ENCODE results near the gene TMED4. TPM values are rescaled to one million over a fixed set of nuclear protein-coding genes. Genes with fewer than 3 reads are reported as not detected.

TMED4 gene
- total and polyA plus RNA-seq, 10 of the 15 experiments (the other 5 are each of a cell fraction or from before 2014, with no cell fraction given), result 20.8 to 71.3 (median 51.0) TPM

- ChIA-PET RAD21 (ENCODE audit: unreplicated experiment) (no interaction called here), SMC1A (ENCODE audit: uncharacterized antibody, unreplicated experiment) (no interaction called here), CTCF (no interaction called here), POLR2A (no interaction called here)
- Histone ChIP-seq H3K4me1 (ENCODE audit: control insufficient read depth, insufficient read depth, low read length) (no peaks in the 10 kb centered on the region), H4K20me1 (ENCODE audit: control insufficient read depth, insufficient read depth) (no peaks in the 10 kb centered on the region), H3K79me2 (ENCODE audit: control insufficient read depth, insufficient read depth, low read length) (no peaks in the 10 kb centered on the region), H3K36me3 (ENCODE audit: control insufficient read depth in 2 of 2, insufficient read depth in 2 of 2, low read length in 1 of 2) (no peaks in the 10 kb centered on the region), H3K27ac (ENCODE audit: control insufficient read depth, insufficient read depth) (no peak overlapping the region), H3K9ac (ENCODE audit: control insufficient read depth, insufficient read depth, low read length) (no peak overlapping the region), H2AFZ (ENCODE audit: control insufficient read depth, low read depth, low read length) (no peak overlapping the region), H3K4me3 (no peak overlapping the region), H3K9me3 (replicated peaks; ENCODE audit: control insufficient read depth, insufficient read depth, low read length) (no peaks in the 10 kb centered on the region), H3K4me2 (ENCODE audit: control insufficient read depth, insufficient read depth) (no peak overlapping the region), H3K27me3 (replicated peaks in 1 of 2; ENCODE audit: control insufficient read depth in 2 of 2, insufficient read depth in 2 of 2, low read length in 1 of 2) (no peaks in the 10 kb centered on the region)
- no peak for TF ChIP-seq GATAD2B (conservative IDR thresholded peaks at IDR 0.05; ENCODE audit: low read depth)
- no peak for TF ChIP-seq TARDBP (IDR thresholded peaks at IDR 0.05; ENCODE audit: borderline replicate concordance)
- TF ChIP-seq STAT3 (IDR thresholded peaks at IDR 0.05; ENCODE audit: low read depth, low read length), result no peak
- TF ChIP-seq LARP7 (IDR thresholded peaks at IDR 0.05), result no peak
- no peak for TF ChIP-seq TCF7 (IDR thresholded peaks at IDR 0.05; ENCODE audit: borderline replicate concordance)
- TF ChIP-seq BCL3 (IDR thresholded peaks at IDR 0.05; ENCODE audit: borderline replicate concordance, insufficient read depth, low read depth, low read length, poor library complexity, severe bottlenecking), result no peak
- no TSS peak for BruUV-seq (replicated peaks)
- intact Hi-C loops (cut with micrococcal nuclease; ENCODE audit: unreplicated experiment), result no loop called here
- in situ Hi-C loops (cut with MboI), result no loop called here
- WGBS (ENCODE audit: insufficient coverage, insufficient replicate concordance, low lambda C conversion rate, missing lambda C conversion rate), result 40% methylated on average over 2 of the region's 2 CpGs
- DNase-seq (ENCODE audit: low read depth, low spot score) (no peak), ATAC-seq (no peak), FAIRE-seq (no peak)
Measured at GRCh38 chr7:44557485-44557884, 24.5 kb downstream of the TMED4 start.

- H3K4me1 ChIP-seq (ENCODE audit: control insufficient read depth, insufficient read depth, low read length), result no peaks in the 10 kb centered on the region
- ATAC-seq (no peak), DNase-seq (ENCODE audit: low read depth, low spot score) (no peak), FAIRE-seq (no peak)
- no peak overlapping the region for H3K4me3 ChIP-seq
- no TSS peak for BruUV-seq (replicated peaks)
- no peaks in the 10 kb centered on the region for H4K20me1 ChIP-seq (ENCODE audit: control insufficient read depth, insufficient read depth)
- H2AFZ ChIP-seq (ENCODE audit: control insufficient read depth, low read depth, low read length), result no peak overlapping the region
- in situ Hi-C loops (cut with MboI) (no loop called here), intact Hi-C loops (cut with micrococcal nuclease; ENCODE audit: unreplicated experiment) (no loop called here)
- no peaks in the 10 kb centered on the region for H3K9me3 ChIP-seq (replicated peaks; ENCODE audit: control insufficient read depth, insufficient read depth, low read length)
- H3K4me2 ChIP-seq (ENCODE audit: control insufficient read depth, insufficient read depth), result no peak overlapping the region
- no peaks in the 10 kb centered on the region for H3K36me3 ChIP-seq (ENCODE audit: control insufficient read depth in 2 of 2, insufficient read depth in 2 of 2, low read length in 1 of 2)
- ChIA-PET POLR2A (no interaction called here), SMC1A (ENCODE audit: uncharacterized antibody, unreplicated experiment) (no interaction called here), RAD21 (ENCODE audit: unreplicated experiment) (no interaction called here), CTCF (no interaction called here)
- WGBS (ENCODE audit: insufficient coverage, insufficient replicate concordance, low lambda C conversion rate, missing lambda C conversion rate), result 37% methylated on average over 2 of the region's 2 CpGs
- H3K79me2 ChIP-seq (ENCODE audit: control insufficient read depth, insufficient read depth, low read length), result no peaks in the 10 kb centered on the region
- no peak overlapping the region for H3K9ac ChIP-seq (ENCODE audit: control insufficient read depth, insufficient read depth, low read length)
- no peak overlapping the region for H3K27ac ChIP-seq (ENCODE audit: control insufficient read depth, insufficient read depth)
- no peaks in the 10 kb centered on the region; a peak in 1 of 4 replicates for H3K27me3 ChIP-seq (replicated peaks in 1 of 2; ENCODE audit: control insufficient read depth in 2 of 2, insufficient read depth in 2 of 2, low read length in 1 of 2)
- TF ChIP-seq PRDM15 (CRISPR knock-in tag; IDR thresholded peaks at IDR 0.05) (no peak), USF2 (IDR thresholded peaks at IDR 0.05; ENCODE audit: borderline replicate concordance, low read depth, low read length) (no peak), SMAD1 (IDR thresholded peaks at IDR 0.05; ENCODE audit: low read depth, partially characterized antibody) (no peak), EZH2 (IDR thresholded peaks at IDR 0.05; ENCODE audit: borderline replicate concordance, control insufficient read depth, low read depth, low read length) (no peak), BCL11A (IDR thresholded peaks at IDR 0.05; ENCODE audit: low read depth, low read length) (no peak), BRCA1 (IDR thresholded peaks at IDR 0.05; ENCODE audit: low read depth, low read length) (no peak), EP300 (IDR thresholded peaks at IDR 0.05; ENCODE audit: borderline replicate concordance in 1 of 2, control insufficient read depth in 1 of 2, low read depth in 2 of 2, low read length in 2 of 2) (no peak)
Measured at GRCh38 chr7:44555350-44555749, 26.7 kb downstream of the TMED4 start.
